GM12875 (cell line): ENCODE data around the gene TTC21A.

ENCODE experiments used
- H3K4me3 ChIP-seq: one replicate; pipeline ENCODE4 v1.5.1; 2011; ENCODE audit warnings: low read depth, low read length, control low read depth
- CTCF ChIP-seq: IDR thresholded peaks from 2 replicates; pipeline ENCODE4 v1.5.1; 2011; ENCODE audit warnings: low read depth, mild to moderate bottlenecking, control low read depth, inconsistent platforms, low read length, moderate library complexity, borderline replicate concordance; ENCODE audit not compliant: insufficient read depth

The TTC21A gene

GRCh38 chr3:39141171-39141995 is 33.9 kb downstream of the TTC21A start:
- TF ChIP-seq CTCF = no peak

DNA sequence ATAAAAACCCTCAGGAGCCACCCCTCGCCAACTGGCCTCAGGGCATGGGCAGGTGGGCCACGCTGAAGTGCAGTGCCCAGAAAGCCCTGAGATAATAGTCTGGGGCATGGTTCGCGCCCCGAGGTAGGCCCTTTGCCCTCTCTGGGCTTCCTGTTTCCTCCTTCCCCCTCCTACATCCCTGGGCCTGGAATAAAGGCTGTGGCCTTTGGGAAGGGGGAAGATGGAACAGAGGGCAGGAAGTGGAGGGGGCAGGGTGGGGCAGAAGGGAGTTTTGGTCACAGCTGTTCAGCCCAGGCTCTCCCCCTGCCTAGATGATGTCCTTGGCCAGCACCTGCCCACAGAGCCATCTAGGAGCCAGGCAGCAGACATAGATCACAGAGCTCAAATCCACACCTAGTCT is 34.6 kb downstream of the TTC21A start:
- no peak overlapping the region for H3K4me3 ChIP-seq
- no peak for TF ChIP-seq CTCF

More at GRCh38 chr3:39141171-39141995, 33.9 kb downstream of the TTC21A start:
- no peak overlapping the region for H3K4me3 ChIP-seq

GRCh38 chr3:39143051-39143885 is 35.8 kb downstream of the TTC21A start:
- TF ChIP-seq CTCF = no peak
- no peak overlapping the region for H3K4me3 ChIP-seq

DNA sequence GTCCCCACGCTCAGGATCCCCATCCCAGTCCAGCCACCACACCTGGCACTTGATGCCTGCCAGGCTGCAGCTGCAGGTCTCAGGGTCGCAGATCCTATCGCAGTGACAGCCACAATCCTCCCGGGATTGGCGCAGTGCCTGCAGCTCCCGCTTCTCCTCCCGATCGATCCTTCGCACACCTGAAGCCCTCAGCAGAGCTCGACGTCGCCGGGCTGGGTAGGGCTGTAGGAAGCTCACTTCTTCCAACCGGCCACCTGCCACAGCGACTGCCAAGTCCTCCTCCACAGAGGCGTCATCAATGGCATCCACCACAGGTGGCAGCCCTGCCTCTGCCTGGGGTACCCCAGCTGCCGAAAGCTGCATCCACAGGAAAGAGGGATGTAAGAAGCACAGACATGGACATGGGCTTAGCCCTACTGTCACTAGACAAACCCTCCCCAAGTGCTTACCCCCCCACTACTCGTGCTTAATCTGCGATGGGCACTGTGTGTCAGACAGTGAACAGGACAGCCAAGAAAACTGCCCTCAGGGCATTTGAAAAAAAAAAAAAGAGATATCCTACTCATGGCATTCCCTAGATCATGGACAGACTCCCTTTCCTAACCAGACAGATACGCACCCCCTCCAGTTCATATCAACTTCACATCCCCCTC is 36.7 kb downstream of the TTC21A start:
- no peak overlapping the region for H3K4me3 ChIP-seq
- TF ChIP-seq CTCF = no peak

- TF ChIP-seq CTCF = no peak
- no peak overlapping the region for H3K4me3 ChIP-seq
Observed at GRCh38 chr3:39144748-39145380, 37.4 kb downstream of the TTC21A start.

- H3K4me3 ChIP-seq = peak overlapping the region; percentile 65
- no peak for TF ChIP-seq CTCF
Observed at GRCh38 chr3:39146083-39146501, 38.6 kb downstream of the TTC21A start.
